ENCODE results near the gene TRAPPC6A.

Gene TRAPPC6A

GRCh38 chr19:45189971-45190370 is 11.9 kb upstream of the TRAPPC6A start:
- DNase-seq = no peak

DNA sequence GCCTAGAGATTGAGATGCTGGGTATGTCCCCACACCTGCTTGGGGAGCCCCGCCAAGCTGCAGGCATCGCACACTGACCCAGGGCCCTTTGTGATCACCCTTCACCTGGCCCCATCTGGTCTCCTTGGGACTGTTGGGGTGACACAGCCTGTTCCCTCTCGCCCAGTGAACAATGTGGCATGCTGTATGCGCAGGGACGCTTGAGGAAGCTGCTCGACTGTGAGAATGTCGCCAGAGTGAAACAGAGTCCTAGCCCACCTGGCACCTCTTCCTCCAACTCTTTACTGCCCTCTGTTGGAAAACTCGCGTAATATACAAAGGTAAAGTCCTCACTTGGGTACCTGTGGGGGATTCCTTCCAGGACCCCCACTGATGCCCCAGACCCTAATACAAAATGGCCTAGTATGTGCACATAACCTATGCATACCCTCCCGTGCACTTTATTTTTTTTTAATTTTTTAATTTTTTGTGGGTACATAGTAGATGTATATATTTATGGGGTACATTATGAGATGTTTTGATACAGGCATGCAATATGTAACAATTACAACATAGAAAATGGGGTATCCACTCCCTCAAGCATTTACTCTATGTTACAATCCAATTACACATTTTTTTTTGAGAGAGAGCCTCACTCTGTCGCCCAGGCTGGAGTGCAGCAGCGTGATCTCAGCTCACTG is 9.5 kb upstream of the TRAPPC6A start:
- DNase-seq = no peak

DNA sequence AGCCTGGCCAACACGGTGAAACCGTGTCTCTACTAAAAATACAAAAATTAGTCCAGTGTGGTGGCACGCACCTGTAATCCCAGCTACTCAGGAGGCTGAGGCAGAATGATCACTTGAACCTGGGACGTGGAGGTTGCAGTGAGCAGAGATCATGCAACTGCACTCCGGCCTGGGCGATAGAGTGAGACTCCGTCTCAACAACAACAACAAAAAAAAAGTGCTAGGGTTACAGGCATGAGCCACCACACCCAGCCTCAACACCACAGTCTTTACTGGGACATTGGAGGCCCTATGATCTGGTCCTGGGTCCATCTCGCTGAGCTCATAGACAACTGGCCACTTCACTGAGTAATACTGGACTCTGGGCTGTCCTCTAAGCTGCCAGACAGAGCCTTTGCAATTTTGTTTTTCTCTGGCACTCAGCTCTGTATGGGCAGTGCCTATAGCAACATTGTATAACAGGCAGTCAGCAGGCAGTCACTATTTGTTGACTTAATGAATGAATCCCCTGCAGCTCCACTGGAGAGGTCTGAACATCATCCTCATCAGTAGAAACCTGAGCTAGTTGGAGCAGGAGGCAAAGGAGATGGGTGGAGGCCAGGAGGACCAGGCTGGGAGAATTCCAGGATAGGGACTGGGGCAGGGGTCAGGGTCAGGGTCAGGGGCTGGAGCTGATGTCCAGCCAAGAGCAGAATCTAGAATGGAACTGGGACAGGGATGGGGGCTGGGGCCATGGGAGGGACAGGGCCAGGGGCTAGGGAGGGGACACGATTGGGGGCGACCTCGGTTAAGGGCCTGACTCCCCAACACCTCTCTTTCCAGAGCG is 8.7 kb upstream of the TRAPPC6A start:
- no peak for DNase-seq

GRCh38 chr19:45184115-45184514 is 6.1 kb upstream of the TRAPPC6A start:
- no peak for DNase-seq

GRCh38 chr19:45182758-45183157 is 4.7 kb upstream of the TRAPPC6A start:
- DNase-seq = no peak

GRCh38 chr19:45180936-45181335 is 2.9 kb upstream of the TRAPPC6A start:
- no peak for DNase-seq

GRCh38 chr19:45179892-45180370 is 1.9 kb upstream of the TRAPPC6A start:
- DNase-seq = no peak

DNA sequence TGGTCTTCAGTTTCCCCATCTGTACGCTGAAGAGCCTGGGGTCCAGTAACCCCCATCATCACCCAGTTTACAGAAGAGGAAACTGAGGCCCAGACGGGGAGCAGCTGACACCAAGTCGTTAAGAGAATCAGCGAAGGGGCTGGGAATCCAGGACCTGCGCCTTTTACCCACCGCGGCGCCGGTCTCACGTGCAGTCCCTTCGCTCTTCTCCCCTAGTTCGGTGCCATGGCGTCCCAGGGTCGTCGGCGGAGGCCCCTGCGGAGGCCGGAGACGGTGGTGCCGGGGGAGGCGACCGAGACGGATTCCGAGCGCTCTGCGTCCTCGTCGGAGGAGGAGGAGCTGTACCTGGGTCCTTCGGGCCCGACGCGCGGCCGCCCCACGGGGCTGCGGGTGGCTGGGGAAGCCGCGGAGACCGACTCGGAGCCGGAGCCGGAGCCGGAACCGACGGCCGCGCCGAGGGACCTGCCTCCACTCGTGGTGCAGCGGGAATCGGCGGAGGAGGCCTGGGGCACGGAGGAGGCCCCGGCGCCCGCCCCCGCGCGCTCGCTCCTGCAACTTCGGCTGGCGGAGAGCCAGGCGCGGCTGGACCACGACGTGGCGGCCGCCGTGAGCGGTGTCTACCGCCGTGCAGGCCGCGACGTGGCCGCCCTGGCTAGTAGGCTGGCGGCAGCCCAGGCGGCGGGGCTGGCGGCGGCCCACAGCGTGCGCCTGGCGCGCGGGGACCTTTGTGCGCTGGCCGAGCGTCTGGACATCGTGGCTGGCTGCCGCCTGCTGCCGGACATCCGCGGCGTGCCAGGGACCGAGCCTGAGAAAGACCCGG is 1.2 kb upstream of the TRAPPC6A start:
- peak; percentile 70 for DNase-seq

- DNase-seq = peak; percentile 98
Observed at GRCh38 chr19:45178262-45179071, 430 bp upstream of the TRAPPC6A start, which contains the start of gene BLOC1S3. TSS of gene BLOC1S3 (plus strand) at chr19:45178784. CDS start at chr19:45179297, 513 bp downstream.

DNA sequence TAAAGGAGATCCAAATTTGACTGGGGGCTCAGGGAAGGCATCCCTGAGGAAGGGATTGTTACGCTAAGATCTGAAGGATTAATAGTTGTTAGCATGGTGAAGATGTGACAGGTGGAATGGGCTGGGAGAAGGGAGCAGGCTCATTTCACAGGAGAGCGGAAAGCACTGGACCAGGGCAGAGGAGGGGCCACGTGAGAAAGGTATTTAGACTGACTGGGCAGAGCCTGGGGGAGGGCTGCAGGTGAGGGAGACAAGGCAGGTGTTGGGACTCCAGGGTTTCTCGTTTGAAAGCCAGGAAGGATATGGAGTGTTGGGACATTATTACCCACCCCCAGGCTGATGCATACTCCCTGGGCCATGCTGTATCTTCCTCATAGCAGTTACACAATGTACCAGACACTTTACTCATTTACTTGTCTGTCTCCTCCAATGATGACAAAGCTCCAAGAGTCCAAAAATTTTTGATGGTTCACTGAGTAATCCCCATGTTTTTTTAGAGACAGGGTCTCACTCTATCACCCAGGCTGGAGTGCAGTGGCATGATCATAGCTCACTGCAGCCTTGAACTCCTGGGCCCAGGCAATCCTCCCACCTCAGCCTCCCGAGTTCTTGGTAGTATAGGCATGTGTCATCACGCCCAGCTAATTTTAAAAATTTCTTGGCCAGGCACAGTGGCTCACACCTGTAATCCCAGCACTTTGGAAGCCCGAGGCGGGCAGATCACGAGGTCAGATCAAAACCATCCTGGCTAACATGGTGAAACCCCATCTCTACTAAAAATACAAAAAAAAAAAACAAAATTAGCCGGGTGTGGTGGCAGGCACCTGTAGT is 2.3 kb downstream of the TRAPPC6A start:
- DNase-seq = no peak

GRCh38 chr19:45173816-45174215 is 4.2 kb downstream of the TRAPPC6A start:
- DNase-seq = no peak

DNA sequence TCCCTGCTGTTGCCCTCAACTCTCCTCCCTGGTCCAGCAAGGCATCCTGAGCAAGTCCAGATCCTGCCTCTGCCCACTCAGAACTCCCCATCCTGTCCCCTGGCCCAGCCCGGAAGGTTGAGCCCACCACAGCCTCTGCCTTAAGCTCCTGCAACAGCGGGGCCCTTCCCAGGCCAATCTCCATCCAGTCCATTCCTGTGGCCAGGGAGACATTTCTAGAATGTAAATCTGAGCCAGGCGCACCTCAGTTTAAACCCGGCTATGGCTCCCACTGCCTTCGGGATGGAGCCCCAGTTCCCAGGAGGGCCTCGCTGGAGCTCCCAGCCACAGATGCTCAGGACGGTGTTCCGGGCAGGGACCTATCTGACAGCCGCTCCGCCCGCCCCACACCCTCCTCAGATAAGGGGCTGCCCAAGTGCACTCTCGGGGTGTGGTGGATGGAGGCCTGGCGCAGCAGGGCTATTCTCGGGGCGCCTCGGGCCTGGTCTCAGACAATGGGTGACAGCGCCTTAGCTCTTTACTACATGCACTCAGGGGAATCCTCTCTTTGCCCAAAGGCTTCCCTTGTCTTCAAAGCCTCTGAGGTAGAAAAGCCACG is 5.3 kb downstream of the TRAPPC6A start:
- DNase-seq = no peak

GRCh38 chr19:45172173-45172572 is 5.9 kb downstream of the TRAPPC6A start:
- no peak for DNase-seq

DNA sequence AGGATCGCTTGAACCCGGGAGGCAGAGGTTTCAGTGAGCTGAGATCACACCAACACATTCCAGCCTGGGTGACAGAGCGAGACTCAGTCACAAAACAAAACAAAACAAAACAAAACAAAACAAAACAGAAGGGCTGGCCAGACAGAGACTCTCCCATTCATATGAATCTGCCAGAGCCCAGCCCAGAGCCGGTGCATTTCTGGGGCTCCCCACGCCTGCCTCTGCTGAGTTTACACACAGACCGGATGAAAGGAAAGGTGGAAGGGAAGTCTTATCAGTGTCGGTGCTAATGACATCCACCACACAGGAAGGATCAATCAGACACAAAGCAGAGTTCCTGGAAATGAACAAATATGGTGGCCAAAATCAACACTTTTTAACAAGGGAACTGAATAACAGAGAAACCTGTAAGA is 6.8 kb downstream of the TRAPPC6A start:
- DNase-seq = no peak

- DNase-seq = no peak
Observed at GRCh38 chr19:45170146-45171106, 7.6 kb downstream of the TRAPPC6A start.

GRCh38 chr19:45169602-45170001 is 8.4 kb downstream of the TRAPPC6A start:
- no peak for DNase-seq

DNA sequence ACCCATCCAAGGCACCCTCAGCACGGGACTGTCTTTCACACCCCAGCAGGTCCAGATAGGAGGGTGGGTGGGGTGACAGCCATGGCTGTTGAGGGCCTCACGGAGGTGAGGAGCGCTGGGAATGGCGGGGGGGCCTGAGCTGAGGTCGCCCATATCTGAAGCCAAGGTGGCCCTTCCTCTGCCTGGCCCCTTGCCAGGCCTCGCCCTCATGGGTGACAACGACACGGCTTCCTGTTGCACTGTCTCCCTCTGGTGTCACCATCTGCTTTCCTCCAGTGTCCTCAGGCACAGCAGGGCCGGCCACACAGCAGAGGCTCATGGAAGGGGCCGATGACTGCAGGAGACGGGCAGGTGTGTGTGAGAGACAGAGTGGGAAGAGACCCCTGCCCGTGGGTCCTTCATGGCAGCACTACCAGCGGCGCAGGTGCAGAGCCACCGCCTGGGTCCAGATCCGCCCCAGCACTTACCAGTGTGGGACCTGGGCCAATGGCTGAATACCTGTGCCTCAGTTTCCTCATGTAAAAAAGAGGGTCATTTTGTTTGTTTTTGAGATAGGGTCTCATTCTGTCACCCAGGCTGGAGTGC is 9.2 kb downstream of the TRAPPC6A start:
- no peak for DNase-seq

- no peak for DNase-seq
Observed at GRCh38 chr19:45166723-45167252, 11.2 kb downstream of the TRAPPC6A start.

Measured in right kidney (tissue), 1 donor.